Endothelial cell of umbilical vein (primary cell): ENCODE measurements around the gene TRMT44. TPM values are rescaled to one million over a fixed set of nuclear protein-coding genes. Genes with fewer than 3 reads are reported as not detected.

ENCODE experiments used
- BruUV-seq: library from RNA; stranded (reverse); fragments of 400-500 nt; replicated peaks from 2 replicates; lab custom pipeline; 2021; lab: Mats Ljungman, UMichigan
- CTCF ChIA-PET: fragments of 300-600, 350-600 bp; sonication (Branson Sonifier 250); formaldehyde crosslinking; loops from one replicate; lab custom pipeline; 2021; ENCODE audit warnings: antibody characterized with exemption, inconsistent platforms; lab: Charles Lee
- POLR2A ChIA-PET: fragments of 300-600, 350-600 bp; sonication (Branson Sonifier 250); formaldehyde crosslinking; loops from one replicate; lab custom pipeline; 2021; ENCODE audit warnings: antibody characterized with exemption, inconsistent platforms; lab: Charles Lee
- DNase-seq: peaks from one replicate; pipeline ENCODE4 v3.0.0-alpha.2; 2011; ENCODE audit warnings: low read depth, low spot score
- FAIRE-seq: peaks from 2 replicates; lab custom pipeline; 2011; peaks lifted over from hg19 to GRCh38; lab: Jason Lieb, UNC
- H2AFZ ChIP-seq: 2 replicates; pipeline ENCODE4 v1.6.0; 2012; ENCODE audit warnings: low read depth, low read length, control low read depth, inconsistent platforms
- H3K27ac ChIP-seq: 2 replicates; pipeline ENCODE4 v1.5.1; 2011; ENCODE audit warnings: low read depth, mild to moderate bottlenecking, control low read depth, low read length, moderate library complexity; ENCODE audit not compliant: insufficient read depth
- H3K27me3 ChIP-seq, 2 experiments: 2 replicates each; pipeline versions ENCODE4 v1.6.0 to v1.6.1; 2011; ENCODE audit warnings: low read length in 2 of 2, mixed read lengths in 1 of 2; ENCODE audit not compliant: control insufficient read depth in 2 of 2, insufficient read depth in 2 of 2
- H3K36me3 ChIP-seq, 2 experiments: 2 replicates in 1 of 2; 3 replicates in 1 of 2; pipeline ENCODE4 v1.5.1; 2011; ENCODE audit warnings: low read length in 2 of 2, mild to moderate bottlenecking in 1 of 2, moderate library complexity in 1 of 2; ENCODE audit not compliant: control insufficient read depth in 2 of 2, insufficient read depth in 2 of 2; ENCODE audit errors: extremely low read depth in 1 of 2
- H3K4me1 ChIP-seq: 3 replicates; pipeline ENCODE4 v1.5.1; 2011; ENCODE audit warnings: mild to moderate bottlenecking, low read length; ENCODE audit not compliant: control insufficient read depth, insufficient read depth; ENCODE audit errors: extremely low read depth
- H3K4me2 ChIP-seq: 2 replicates; pipeline ENCODE4 v1.6.1; 2011; ENCODE audit warnings: low read length, control low read depth, mixed read lengths; ENCODE audit not compliant: insufficient read depth
- H3K4me3 ChIP-seq, 3 experiments: fragments of 200-600 bp in 1 of 3; sonication (generic), shearing (Covaris generic) in 1 of 3; replicated peaks in 1 of 3; 2 replicates each; pipeline ENCODE4 v1.5.1; 2011 to 2016; ENCODE audit warnings: control low read depth in 3 of 3, low read length in 3 of 3, mild to moderate bottlenecking in 2 of 3, inconsistent platforms in 1 of 3, low read depth in 1 of 3, moderate library complexity in 1 of 3; ENCODE audit not compliant: insufficient read depth in 1 of 3
- H3K79me2 ChIP-seq: 2 replicates; pipeline ENCODE4 v1.6.0; 2012; ENCODE audit warnings: low read length, inconsistent platforms; ENCODE audit not compliant: control insufficient read depth, insufficient read depth
- H3K9ac ChIP-seq: replicated peaks from 2 replicates; pipeline ENCODE3; 2011; ENCODE audit warnings: low read length, control low read depth; ENCODE audit not compliant: insufficient read depth; ENCODE audit errors: extremely low read depth
- H3K9me1 ChIP-seq: replicated peaks from 3 replicates; pipeline ENCODE4 v1.6.0; 2011; ENCODE audit warnings: mild to moderate bottlenecking, low read length; ENCODE audit not compliant: control insufficient read depth, insufficient read depth; ENCODE audit errors: extremely low read depth
- H3K9me3 ChIP-seq: replicated peaks from 2 replicates; pipeline ENCODE4 v1.5.1; 2012; ENCODE audit warnings: low read length, inconsistent platforms; ENCODE audit not compliant: control insufficient read depth, insufficient read depth
- H4K20me1 ChIP-seq: replicated peaks from 2 replicates; pipeline ENCODE3; 2011; ENCODE audit warnings: mild to moderate bottlenecking, low read length; ENCODE audit not compliant: control insufficient read depth, insufficient read depth; ENCODE audit errors: extremely low read depth
- CTCF ChIP-seq, 2 donors: IDR thresholded peaks; 1 replicate in 1 of 2; 2 replicates in 1 of 2; pipeline ENCODE4 v1.5.1; 2011; ENCODE audit warnings: low read length in 2 of 2, mild to moderate bottlenecking in 2 of 2, moderate library complexity in 2 of 2, control low read depth in 1 of 2, inconsistent platforms in 1 of 2, low read depth in 1 of 2; ENCODE audit not compliant: insufficient read depth in 1 of 2; ENCODE audit errors: extremely low read depth in 1 of 2
- EZH2 ChIP-seq: IDR thresholded peaks from 2 replicates; pipeline ENCODE4 v1.6.1; 2012; ENCODE audit warnings: borderline replicate concordance, low read depth, mild to moderate bottlenecking, moderate library complexity, low read length, inconsistent platforms; ENCODE audit not compliant: severe bottlenecking
- FOS ChIP-seq: IDR thresholded peaks from 2 replicates; pipeline ENCODE4 v1.6.1; 2011; ENCODE audit warnings: mild to moderate bottlenecking, low read length, moderate library complexity, borderline replicate concordance; ENCODE audit not compliant: insufficient read depth
- GATA2 ChIP-seq: IDR thresholded peaks from 2 replicates; pipeline ENCODE4 v1.7.0; 2011; ENCODE audit warnings: low read depth, mild to moderate bottlenecking, moderate library complexity, mixed read lengths, low read length; ENCODE audit not compliant: insufficient read length, insufficient read depth
- JUN ChIP-seq: IDR thresholded peaks from 2 replicates; pipeline ENCODE4 v1.6.1; 2011; ENCODE audit warnings: borderline replicate concordance, low read depth; ENCODE audit not compliant: insufficient read length, insufficient read depth
- MAX ChIP-seq: IDR thresholded peaks from 2 replicates; pipeline ENCODE4 v1.6.1; 2011; ENCODE audit not compliant: insufficient read depth, insufficient read length
- MYC ChIP-seq: IDR thresholded peaks from one replicate; pipeline ENCODE4 v1.6.1; 2011; ENCODE audit warnings: mild to moderate bottlenecking, low read depth, low read length
- POLR2A ChIP-seq: IDR thresholded peaks from 2 replicates; pipeline ENCODE4 v1.6.1; 2012; ENCODE audit warnings: low read depth, mild to moderate bottlenecking, control low read depth, low read length
- POLR2AphosphoS5 ChIP-seq: IDR thresholded peaks from 2 replicates; pipeline ENCODE4 v1.6.1; 2012; ENCODE audit warnings: low read depth, mild to moderate bottlenecking, control low read depth, low read length, moderate library complexity; ENCODE audit not compliant: insufficient read depth
- dilution Hi-C: fragments of 300-500 bp; cut with MboI; formaldehyde crosslinking; loops from one replicate; pipeline ENCODE4 v1.15.0; 2019; ENCODE audit warnings: low sequenced_read_pairs; ENCODE audit not compliant: extremely low pct_ligation_motif_present
- intact Hi-C: fragments of 100-400 bp; cut with micrococcal nuclease; formaldehyde crosslinking; loops from one replicate; pipeline ENCODE4 v1.10.0; 2022
- polyA plus RNA-seq, 4 experiments: library from polyadenylated mRNA; depleted of rRNA in 3 of 4; stranded (reverse) in 3 of 4; unstranded in 1 of 4; fragments of >200 nt; gene quantifications; 2 replicates each; pipeline versions ENCODE4 v1.2.1 to v1.2.3, GENCODE V29; 2011 to 2012; ENCODE audit warnings: missing spikeins in 1 of 4
- total RNA-seq: library from RNA; stranded (reverse); gene quantifications from 2 replicates; pipeline ENCODE4 v1.2.3, GENCODE V29; 2021

TRMT44 gene
- total and polyA plus RNA-seq, 2 donors (not counting 3 experiments of a cell fraction or from before 2014, with no cell fraction given), result 10.4 to 17.3 TPM

DNA sequence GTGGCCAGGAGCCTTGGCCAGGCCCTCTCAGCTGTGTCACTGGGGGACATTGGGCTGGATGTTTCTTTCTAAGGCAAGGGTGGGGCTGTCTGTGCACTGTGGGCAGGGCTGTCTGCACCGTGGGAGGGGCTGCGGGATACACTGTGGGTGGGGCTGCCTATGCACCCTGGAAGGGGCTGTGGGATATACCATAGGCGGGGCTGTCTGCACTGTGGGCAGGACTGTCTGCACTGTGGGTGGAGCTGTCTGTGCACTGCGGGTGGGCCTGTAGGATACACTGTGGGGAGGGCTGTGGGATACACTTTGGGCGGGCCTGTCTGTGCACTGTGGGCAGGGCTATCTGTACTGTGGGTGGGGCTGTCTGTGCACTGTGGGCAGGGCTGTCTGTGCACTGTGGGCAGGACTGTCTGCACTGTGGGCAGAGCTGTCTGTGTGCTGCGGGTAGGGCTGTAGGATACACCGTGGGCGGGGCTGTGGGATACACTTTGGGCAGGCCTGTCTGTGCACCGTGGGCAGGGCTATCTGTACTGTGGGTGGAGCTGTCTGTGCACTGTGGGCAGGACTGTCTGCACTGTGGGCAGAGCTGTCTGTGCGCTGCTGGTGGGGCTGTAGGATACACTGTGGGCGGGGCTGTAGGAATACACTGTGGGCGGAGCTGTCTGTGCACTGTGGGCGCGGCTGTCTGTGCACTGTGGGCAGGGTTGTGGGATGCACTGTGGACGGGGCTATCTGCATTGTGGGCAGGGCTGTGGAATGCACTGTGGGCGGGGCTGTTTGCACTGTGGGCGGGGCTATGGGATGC lies 31.1 kb upstream of the TRMT44 start:
- dilution Hi-C loops, result no loop called here
- BruUV-seq, result no TSS peak
- H3K4me2 ChIP-seq, result no peak overlapping the region

More for the DNA sequence above, 31.1 kb upstream of the TRMT44 start:
- no peaks in the 10 kb centered on the region for H3K27me3 ChIP-seq
- FAIRE-seq, result no peak
- H2AFZ ChIP-seq, result no peak overlapping the region
- TF ChIP-seq GATA2 (no peak), EZH2 (no peak), FOS (no peak), MAX (no peak), CTCF (IDR thresholded peaks at IDR 0.05; ENCODE audit: extremely low read depth in 1 of 2, insufficient read depth in 1 of 2, low read depth in 1 of 2, low read length in 2 of 2) (no peak), JUN (no peak), POLR2A (no peak), POLR2AphosphoS5 (no peak), MYC (no peak)
- ChIA-PET POLR2A (no interaction called here), CTCF (interaction anchor here (1.0 to 2.5 kb wide), 9 partner anchors 138 to 233 kb away, joined by 3 to 57 read pairs (median 19); no protein-coding TSS in a partner anchor)
- no peaks in the 10 kb centered on the region for H3K9me1 ChIP-seq
- no peaks in the 10 kb centered on the region for H3K4me1 ChIP-seq
- peaks cover 0 to 22% of the 10 kb centered on the region in 2 experiments for H3K36me3 ChIP-seq
- H3K9ac ChIP-seq, result no peak overlapping the region
- no peaks in the 10 kb centered on the region for H4K20me1 ChIP-seq
- H3K9me3 ChIP-seq, result no peaks in the 10 kb centered on the region
- no peak overlapping the region for H3K27ac ChIP-seq
- intact Hi-C loops, result loop anchor here (2.0 kb wide), 2 partner anchors 19 to 143 kb away; no protein-coding TSS in a partner anchor
- DNase-seq, result no peak
- H3K4me3 ChIP-seq, result no peak overlapping the region
- H3K79me2 ChIP-seq, result no peaks in the 10 kb centered on the region
